ENCODE data around the gene CELSR2. TPM values are rescaled to one million over a fixed set of nuclear protein-coding genes. Genes with fewer than 3 reads are reported as not detected.
"Not testable (repeated sequence)": the region's sequence is repeated elsewhere in the genome, so short reads cannot be mapped to it uniquely, and the experiment has no call there.

The CELSR2 gene, protein sequence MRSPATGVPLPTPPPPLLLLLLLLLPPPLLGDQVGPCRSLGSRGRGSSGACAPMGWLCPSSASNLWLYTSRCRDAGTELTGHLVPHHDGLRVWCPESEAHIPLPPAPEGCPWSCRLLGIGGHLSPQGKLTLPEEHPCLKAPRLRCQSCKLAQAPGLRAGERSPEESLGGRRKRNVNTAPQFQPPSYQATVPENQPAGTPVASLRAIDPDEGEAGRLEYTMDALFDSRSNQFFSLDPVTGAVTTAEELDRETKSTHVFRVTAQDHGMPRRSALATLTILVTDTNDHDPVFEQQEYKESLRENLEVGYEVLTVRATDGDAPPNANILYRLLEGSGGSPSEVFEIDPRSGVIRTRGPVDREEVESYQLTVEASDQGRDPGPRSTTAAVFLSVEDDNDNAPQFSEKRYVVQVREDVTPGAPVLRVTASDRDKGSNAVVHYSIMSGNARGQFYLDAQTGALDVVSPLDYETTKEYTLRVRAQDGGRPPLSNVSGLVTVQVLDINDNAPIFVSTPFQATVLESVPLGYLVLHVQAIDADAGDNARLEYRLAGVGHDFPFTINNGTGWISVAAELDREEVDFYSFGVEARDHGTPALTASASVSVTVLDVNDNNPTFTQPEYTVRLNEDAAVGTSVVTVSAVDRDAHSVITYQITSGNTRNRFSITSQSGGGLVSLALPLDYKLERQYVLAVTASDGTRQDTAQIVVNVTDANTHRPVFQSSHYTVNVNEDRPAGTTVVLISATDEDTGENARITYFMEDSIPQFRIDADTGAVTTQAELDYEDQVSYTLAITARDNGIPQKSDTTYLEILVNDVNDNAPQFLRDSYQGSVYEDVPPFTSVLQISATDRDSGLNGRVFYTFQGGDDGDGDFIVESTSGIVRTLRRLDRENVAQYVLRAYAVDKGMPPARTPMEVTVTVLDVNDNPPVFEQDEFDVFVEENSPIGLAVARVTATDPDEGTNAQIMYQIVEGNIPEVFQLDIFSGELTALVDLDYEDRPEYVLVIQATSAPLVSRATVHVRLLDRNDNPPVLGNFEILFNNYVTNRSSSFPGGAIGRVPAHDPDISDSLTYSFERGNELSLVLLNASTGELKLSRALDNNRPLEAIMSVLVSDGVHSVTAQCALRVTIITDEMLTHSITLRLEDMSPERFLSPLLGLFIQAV (N-terminal part only)
- polyA plus RNA-seq (2013, experiment 1 of 2; ENCODE audit: insufficient read length): 2.7 TPM
- 3.2 TPM for polyA plus RNA-seq (2013, experiment 2 of 2; ENCODE audit: insufficient read length)

DNA sequence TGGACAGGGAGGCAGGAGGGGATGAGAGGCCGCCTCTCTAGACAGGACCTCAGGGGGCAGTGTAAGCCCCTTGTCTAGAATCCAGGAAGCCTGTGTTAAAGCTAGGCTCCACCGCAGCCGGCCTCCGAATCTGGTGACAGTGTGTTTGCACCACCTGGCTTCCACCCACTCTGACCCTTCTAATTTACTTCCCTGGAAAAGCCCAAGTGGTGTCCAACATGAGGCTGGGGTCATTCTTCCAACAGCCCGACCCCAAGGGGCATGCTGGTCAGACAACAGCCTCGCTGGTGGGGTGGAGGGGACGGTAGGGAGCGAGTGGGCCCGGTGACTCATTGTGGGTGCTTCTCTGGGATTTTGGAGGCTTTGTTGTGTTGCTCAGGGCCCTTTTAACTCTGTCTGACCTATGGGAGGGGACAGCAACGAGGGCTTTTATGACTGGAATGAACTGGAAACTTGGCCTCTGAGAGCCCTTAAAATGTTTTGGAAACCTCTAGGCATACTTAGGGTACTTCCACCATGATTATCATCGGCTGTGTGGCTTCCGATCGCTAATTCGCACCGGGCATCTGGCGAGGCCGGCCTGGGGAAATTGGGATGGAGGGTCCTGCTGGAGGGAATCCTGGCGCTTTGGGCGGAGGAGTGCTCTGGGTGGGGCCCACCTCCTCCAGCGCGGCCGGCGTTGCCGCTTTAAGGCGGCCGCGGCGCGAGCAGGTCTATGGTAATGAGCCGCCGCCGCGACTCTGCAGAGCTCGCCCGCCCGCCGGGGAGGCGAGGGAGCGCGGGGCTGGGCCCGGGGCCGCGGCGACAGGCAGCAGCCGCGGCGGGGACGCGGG, at the start of gene CELSR2:
CELSR2 (plus strand) TSS at position 743 of the 833 bp plus-strand sequence. CDS start 541 bp downstream, outside the sequence.
- peak; percentile 68 for DNase-seq

DNA sequence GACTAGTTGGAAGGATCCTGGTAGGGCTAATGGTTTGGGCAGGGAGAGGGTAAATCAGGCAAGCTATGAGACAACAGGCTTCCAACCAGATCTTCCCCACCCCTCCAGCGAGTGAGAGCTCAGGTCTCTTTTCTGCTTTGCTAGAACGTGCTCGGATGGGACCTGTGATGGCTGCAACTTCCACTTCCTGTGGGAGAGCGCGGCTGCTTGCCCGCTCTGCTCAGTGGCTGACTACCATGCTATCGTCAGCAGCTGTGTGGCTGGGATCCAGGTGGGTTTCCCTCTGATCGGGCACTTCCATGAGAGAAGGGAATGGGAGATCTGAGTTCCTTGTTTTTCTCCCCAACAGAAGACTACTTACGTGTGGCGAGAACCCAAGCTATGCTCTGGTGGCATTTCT, 49.6 kb upstream of the CELSR2 start:
- no peak for DNase-seq

DNA sequence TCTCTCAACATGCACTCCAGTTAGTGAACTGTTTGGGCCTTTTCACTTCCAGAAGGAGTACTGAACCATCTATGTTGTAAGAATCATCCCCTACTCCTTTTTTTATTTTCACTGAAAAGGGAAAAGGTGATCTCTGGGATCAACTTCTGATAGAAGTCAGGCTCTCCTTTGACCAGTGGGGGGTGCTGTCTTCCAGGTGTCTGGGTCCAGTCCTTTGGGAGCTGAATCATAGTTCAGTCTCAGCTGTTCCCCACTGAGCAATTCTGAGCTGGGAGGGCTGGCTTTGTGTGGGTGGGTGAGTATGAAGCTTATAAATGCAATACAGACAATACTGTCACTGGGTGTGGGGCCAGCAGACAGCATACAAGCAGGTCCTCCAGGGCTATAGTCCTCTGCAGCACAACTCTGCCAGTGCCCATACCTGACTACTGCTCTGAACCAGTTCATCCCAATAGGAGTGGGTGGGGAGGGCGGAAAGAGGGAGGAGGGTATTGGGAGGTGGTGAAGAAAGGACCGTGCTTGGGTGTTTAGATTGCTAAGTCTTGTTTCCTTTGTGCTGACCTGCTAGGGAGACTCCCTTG, 48.1 kb upstream of the CELSR2 start:
- DNase-seq: peak; percentile 79

DNA sequence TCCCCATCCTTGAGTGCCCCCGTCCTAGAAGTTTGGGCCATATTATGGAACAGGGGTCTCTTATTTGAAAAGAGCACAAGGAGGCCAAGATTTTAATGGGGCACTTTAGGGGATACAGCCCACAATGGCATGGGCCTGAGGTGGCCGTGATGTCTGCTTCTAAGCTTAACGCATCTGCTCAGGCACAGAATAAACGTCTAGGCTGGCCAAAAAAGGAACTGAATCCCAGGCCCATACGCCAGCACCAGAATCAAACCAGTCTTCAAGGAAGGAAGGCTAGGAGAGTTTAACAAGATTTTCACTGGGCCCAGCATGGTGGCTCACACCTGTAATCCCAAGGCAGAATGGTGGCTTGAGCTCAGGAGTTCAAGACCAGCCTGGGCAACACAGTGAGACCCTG, 44.9 kb upstream of the CELSR2 start:
- no peak for DNase-seq

DNA sequence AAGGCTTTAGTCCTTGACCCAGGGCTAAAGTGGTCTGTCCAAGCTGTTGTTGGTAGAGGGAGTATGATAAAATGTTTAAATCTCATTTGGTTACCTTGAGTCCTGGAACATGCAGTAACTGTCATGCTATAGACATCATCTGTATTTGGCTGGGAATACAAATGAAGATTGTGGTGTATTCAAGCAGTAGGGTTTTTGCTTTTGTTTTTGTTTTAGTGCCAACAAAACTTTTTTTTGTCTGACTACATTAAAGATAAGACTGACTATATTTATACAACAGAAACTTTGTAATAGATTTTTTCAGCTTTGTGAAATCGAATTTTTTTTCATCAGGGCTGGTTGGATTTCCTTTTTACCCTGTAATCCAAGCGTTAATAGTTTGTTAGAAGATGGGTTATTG, 43.0 kb upstream of the CELSR2 start:
- DNase-seq: no peak

DNA sequence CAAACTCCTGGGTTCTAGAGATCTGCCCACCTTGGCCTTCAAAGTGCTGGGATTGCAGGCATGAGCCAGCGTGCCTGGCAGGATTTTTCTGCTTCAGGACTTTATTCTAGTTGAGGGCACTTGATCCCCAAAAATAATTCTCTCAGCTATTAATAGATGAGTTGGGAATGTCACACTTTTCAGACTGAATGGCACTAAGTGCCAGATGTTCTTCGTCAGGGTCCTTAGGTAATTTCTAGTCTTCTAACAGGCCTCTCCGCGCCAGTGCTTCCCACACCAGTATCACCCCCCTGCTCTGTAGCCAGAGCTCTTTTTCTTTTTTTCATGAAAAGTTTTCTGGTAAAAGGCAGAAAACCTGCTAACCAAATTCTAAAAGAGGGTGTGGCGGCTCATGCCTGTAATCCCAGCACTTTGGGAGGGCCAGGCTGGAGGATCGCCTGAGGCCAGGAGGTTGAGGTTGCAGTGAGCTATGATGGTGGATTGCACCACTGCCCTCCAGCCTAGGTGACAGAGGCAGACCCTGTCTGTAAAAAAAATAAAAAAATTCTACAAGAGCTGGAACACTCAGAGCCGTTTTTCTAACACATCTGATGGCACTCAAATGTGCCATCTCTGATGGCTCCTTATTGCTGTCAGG, 41.8 kb upstream of the CELSR2 start:
- DNase-seq: no peak

DNA sequence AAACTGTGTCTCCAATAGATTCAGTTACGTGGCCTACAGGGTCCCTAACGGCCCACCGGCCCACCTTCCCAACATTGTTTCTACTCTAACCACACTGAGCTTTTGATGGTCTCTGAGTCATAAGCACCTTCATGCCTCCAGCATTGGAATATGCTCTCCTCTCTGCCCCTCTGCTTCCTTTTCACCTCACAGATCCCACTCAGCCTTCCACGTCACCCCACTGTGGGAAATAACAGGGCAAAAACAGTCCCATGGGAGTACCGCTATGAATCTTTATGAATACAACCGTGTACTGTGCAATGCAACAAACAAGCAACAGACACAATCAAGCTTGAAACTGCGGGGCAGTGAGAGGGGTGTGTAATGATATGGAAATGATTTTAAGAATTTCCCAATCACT, 40.9 kb upstream of the CELSR2 start:
- no peak for DNase-seq

DNA sequence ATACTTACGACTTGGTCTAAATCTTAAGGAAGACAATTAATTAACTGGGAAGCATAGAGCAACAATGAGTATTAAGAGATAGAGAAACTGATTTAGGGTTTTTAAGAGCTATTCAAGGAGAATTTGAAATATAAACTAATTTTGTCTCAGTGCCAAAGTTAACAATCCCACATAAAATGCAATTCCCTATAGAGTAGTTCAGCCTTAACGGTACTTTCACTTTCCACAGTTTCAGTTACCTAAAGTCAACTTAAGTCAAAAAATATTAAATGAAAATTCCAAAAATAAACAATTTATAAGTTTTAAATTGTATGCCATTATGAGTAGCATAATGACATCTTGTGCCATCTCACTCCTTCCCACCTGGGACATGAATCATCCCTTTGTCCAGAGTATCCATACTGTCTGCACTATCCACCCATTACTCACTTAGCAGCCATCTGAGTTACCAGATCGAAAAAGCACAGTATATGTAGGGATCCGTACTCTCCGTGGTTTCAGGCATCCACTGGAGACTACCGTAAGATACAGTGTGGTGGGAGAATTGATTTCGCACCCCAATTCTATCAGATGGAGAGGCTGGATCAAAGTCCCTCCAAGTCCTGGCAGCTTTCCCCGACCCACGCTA, 40.4 kb upstream of the CELSR2 start:
- DNase-seq: peak; percentile 42

DNA sequence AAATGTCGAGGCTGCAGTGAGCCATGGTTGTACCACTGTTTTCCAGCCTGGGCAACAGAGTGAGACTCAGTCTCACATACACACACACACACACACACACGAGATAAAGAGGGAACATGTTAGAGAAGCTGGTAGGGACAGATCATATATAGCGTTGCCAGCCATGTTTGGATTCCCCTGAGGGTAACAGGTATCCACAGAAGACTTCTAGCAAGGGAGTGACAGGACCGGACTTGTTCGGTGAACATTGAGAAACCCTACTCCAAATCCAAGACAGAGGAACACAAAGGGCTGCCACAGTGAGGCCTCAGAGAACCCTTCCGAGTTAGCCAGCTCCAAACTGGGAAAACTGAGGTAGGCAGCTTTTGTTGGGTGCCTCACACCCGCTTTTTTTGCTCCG, 39.3 kb upstream of the CELSR2 start:
- DNase-seq: no peak

DNA sequence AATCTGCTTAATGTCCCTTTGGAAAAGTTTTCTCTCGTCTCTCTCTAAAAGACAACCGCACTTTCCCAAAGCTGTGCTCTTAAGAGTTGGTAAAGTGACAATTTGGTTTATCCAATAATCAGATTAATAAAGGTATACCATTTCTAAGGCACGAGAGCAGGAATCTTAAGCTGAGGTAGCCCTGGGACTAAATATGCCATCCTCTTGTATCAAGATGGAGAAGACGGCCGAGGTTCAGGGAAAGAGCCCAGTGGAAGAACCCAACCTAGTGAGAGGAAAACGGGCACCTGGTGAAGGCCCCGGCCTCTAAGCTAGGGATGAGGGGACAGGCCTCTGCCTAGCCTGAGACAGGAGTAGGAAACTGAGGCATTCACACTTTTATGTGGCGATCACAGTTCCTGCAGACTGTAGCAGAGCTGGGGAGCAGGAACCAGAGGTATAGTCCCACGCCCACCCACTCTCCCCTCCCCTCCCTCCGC, 36.0 kb upstream of the CELSR2 start:
- no peak for DNase-seq

DNA sequence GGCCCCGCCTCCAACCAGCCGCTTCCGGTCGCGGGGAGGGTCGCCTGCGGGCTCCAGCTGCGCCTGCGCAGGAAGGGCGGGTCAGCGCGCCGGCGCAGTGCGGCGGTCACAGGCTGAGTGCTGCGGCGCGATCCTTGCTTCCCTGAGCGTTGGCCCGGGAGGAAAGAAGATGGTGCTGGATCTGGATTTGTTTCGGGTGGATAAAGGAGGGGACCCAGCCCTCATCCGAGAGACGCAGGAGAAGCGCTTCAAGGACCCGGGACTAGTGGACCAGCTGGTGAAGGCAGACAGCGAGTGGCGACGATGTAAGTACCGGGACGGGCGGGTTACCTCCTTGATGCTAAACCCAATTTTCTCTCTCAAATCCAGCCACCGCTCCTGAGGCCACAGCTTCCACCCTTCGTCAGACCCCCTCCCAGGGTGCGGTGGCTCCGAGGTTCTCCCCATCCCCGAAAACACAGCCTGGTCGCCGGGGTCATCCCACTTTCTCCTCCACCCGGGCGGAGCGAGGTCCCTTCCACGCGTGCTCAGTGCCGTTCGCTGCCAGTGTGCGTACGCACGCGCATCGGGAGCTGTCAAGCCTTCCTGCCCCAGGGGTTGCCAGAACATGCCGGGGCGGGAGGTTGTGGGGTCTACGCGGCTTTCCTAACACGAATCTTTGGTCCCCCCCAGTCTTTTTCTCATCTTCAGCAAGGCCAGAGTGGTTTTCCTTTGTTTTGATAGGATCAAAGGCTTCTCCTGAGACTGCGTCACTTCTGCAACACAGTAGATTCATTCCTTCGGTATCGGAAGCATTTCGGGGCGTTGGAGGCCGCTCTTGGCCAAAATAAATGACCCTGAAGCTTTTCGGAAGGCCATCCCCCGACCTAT, 35.3 kb upstream of the CELSR2 start, which contains the start of gene SARS1:
SARS1 (plus strand) TSS at position 95 of the 870 bp plus-strand sequence; CDS start at position 170, 75 bp downstream.
- DNase-seq: peak; percentile 92

DNA sequence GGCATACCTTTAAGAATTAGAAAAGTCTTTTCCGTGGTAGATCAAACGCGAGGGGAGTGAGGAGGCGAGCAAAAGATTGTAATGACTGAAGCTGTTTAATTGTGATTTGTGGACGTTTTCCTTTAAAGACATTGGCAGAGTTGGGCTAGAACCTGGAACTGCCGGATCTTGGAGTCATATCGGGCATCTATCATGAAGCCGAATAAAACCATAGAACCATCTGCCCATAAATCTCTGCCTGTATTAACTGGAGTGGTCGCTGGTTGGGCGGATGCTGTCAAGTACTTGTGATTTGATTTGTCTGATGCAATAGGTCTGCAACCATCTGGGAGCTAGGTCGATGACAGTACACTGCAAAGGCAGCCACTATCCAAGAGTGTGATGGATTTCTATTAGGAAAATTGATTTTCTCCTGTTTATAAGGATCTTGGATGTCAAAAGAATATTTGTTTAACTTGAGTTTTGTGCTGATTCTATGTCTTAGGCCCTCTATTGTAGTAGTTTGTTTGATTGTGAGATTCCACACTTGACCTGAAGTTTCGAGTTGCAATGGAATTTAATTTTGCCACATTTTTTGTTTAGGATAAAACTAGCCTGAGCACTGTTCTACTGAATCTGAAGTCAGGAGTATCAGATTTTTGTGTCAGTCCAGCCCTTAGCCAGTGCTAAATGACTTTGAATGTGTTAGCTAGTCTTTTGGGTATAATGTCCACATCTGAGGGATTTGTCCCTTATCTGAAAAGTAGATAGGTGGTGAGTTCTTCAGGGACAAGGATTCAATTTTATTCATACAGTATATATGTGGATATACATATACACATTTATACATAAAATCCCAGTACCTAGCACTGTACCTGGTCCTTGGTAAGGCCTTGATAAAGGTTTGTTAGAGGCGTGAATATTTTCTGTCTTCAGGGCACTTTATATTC, 34.4 kb upstream of the CELSR2 start:
- DNase-seq: peak; percentile 98

DNA sequence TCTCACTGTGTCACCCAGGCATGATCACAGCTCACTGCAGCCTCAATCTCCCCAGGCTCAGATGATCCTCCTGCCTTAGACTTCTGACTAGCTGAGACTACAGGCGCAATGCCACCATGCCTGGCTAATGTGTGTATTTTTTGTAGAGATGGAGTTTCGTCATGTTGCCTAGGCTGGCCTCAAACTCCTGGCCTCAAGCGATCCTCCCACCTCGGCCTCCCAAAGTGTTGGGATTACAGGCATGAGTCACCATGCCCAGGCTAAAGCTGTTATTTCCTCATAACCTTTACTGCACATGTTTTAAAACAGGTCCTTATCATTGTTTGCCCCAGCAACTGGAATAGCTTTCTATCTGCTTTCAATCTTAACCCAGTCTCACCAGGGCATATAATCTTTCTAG, 32.7 kb upstream of the CELSR2 start:
- DNase-seq: no peak

DNA sequence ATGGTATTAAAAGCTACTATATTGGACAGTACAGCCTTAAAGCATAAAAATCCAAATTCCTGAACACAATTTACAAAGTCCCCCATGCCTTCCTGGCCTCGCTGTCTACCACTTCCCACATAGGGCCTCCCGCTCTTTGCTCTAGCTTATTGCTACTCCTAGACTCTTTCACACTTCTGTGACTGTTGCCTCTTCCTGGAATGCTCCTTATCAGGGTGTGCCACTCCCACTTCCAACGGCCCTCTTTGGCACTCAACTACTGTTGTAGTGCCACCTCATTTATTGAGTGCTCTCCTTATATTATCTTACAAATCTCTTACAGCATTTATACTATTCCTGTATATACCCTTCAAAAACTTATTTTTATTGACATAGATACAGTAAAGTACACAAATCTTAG, 30.8 kb upstream of the CELSR2 start:
- no peak for DNase-seq

DNA sequence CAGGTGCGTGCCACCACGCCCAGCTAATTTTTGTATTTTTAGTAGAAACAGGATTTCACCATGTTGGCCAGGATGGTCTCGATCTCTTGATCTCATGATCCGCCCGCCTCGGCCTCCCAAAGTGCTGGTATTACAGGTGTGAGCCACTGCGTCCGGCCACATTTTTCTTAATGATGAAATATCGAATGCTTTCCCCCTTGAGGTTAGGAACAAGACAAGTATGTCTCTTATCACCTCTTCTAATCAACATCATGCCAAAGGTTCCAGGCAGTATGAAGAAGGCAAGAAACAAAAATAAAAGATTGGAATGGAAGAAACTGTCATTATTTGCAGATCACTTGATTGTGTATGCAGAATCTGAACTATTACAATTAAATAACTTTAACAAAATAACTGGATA, 28.1 kb upstream of the CELSR2 start:
- DNase-seq: not testable (repeated sequence)

DNA sequence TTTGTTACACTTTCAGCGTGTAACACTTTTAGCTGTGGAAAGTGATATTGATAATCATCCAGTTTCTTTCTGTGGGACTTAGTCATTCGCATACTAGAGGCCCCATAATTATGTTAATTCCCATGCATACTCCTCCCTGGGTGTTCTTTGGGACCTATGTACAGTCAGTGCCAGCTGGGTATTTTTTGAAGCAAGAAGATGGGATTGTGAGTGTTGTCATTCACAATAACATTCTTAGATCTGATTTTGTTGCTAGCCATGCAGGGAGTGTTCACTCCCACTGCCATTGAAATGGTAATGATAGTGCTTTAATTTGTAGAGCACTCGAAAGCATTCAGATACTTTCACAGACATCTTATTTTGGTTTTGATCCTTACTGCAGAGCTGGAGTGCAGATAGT, 24.0 kb upstream of the CELSR2 start:
- DNase-seq: no peak

DNA sequence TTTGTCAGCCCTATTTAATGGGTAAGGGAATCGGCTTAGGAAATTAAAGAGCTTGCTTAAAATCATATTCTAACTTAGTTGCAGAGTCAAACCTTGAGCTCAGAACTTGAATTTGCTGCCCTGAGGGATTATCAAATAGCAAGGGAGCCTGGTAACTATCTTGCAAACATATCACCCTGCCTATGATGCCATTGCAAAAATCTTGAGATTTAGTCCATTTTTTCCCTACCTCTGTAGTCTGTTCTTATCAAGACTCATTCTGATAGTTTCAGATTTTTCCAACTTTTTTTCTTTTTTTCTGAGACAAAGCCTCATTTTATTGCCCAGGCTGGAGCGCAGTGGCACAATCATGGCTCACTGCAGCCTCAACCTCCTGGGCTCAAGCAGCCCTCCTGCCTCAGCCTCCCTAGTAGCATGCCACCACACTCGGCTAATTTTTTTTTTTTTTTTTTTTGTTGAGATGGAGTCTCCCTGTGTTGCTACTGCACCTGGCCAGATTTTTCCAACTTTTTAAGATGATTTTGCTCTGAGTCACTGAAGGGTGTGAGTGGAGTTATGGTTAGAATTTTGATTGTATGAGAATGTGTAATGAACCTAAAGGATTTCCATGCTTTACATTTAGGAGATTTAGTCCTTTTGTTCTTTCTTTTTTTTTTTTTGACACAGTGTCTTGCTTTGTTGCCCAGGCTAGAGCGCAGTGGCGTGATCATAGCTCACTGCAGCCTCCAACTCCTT, 23.5 kb upstream of the CELSR2 start:
- DNase-seq: no peak
